Measurements from ENCODE around the gene RRBP1.
A peak's percentile ranks its signal among the peaks of the same experiment; 100 is the strongest.

RRBP1 gene

GRCh38 chr20:17579369-17580039 lies 102.5 kb downstream of the RRBP1 start:
- in situ Hi-C loops (cut with MboI; ENCODE audit: low sequenced_read_pairs), result no loop called here
- Histone ChIP-seq H3K27me3 (ENCODE audit: low read depth) (no peaks in the 10 kb centered on the region), H3K4me1 (peaks cover 37% of the 10 kb centered on the region), H3K9me3 (no peaks in the 10 kb centered on the region), H3K36me3 (replicated peaks) (no peaks in the 10 kb centered on the region), H3K4me3 (no peak overlapping the region)
- no peak for DNase-seq (ENCODE audit: low spot score in 2 of 2)

- Histone ChIP-seq H3K9me3 (no peaks in the 10 kb centered on the region), H3K4me1 (peaks cover 56% of the 10 kb centered on the region), H3K36me3 (replicated peaks) (no peaks in the 10 kb centered on the region), H3K4me3 (no peak overlapping the region), H3K27me3 (ENCODE audit: low read depth) (no peaks in the 10 kb centered on the region)
- no peak for DNase-seq (ENCODE audit: low spot score in 2 of 2)
- in situ Hi-C loops (cut with MboI; ENCODE audit: low sequenced_read_pairs), result no loop called here
Observed at GRCh38 chr20:17576215-17576614, 105.8 kb downstream of the RRBP1 start.

GRCh38 chr20:17573463-17573862 lies 108.6 kb downstream of the RRBP1 start:
- peak in 1 of 2 experiments; percentile 33 for DNase-seq (ENCODE audit: low spot score in 2 of 2)
- H3K27me3 ChIP-seq (ENCODE audit: low read depth), result no peaks in the 10 kb centered on the region
- no peak overlapping the region for H3K4me3 ChIP-seq
- H3K9me3 ChIP-seq, result no peaks in the 10 kb centered on the region
- in situ Hi-C loops (cut with MboI; ENCODE audit: low sequenced_read_pairs), result no loop called here
- H3K36me3 ChIP-seq (replicated peaks), result no peaks in the 10 kb centered on the region; the same call in 1 of the 2 replicates
- H3K4me1 ChIP-seq, result peaks cover 56% of the 10 kb centered on the region

- H3K4me3 ChIP-seq, result peak overlapping the region; percentile 85
- no peaks in the 10 kb centered on the region for H3K27me3 ChIP-seq (ENCODE audit: low read depth)
- in situ Hi-C loops (cut with MboI; ENCODE audit: low sequenced_read_pairs), result no loop called here
- peak in 1 of 2 experiments; percentile 32 for DNase-seq (ENCODE audit: low spot score in 2 of 2)
- no peaks in the 10 kb centered on the region for H3K9me3 ChIP-seq
- H3K4me1 ChIP-seq, result peaks cover 49% of the 10 kb centered on the region
- no peaks in the 10 kb centered on the region; the same call in 1 of the 2 replicates for H3K36me3 ChIP-seq (replicated peaks)
Observed at GRCh38 chr20:17572034-17572638, 109.9 kb downstream of the RRBP1 start.

GRCh38 chr20:17571153-17571527 lies 110.9 kb downstream of the RRBP1 start:
- in situ Hi-C loops (cut with MboI; ENCODE audit: low sequenced_read_pairs), result no loop called here
- H3K9me3 ChIP-seq, result no peaks in the 10 kb centered on the region; the same call in 1 of the 2 replicates
- DNase-seq (ENCODE audit: low spot score in 2 of 2), result no peak
- no peaks in the 10 kb centered on the region for H3K27me3 ChIP-seq (ENCODE audit: low read depth)
- peaks cover 44% of the 10 kb centered on the region for H3K4me1 ChIP-seq
- no peaks in the 10 kb centered on the region; the same call in 1 of the 2 replicates for H3K36me3 ChIP-seq (replicated peaks)
- peak overlapping the region; percentile 85 for H3K4me3 ChIP-seq

GRCh38 chr20:17570347-17571152 lies 111.5 kb downstream of the RRBP1 start:
- peaks cover 39% of the 10 kb centered on the region for H3K4me1 ChIP-seq
- peak; percentile 72 to 73 for DNase-seq (ENCODE audit: low spot score in 2 of 2)
- in situ Hi-C loops (cut with MboI; ENCODE audit: low sequenced_read_pairs), result no loop called here

GRCh38 chr20:17569616-17570346 lies 112.3 kb downstream of the RRBP1 start, which contains the start of gene DSTN:
Gene DSTN, plus strand, starts transcription at chr20:17570075. Its CDS starts 134 bp downstream, at chr20:17570209.
- peaks cover 31% of the 10 kb centered on the region for H3K4me1 ChIP-seq
- DNase-seq (ENCODE audit: low spot score in 2 of 2), result peak; percentile 91 to 95
- in situ Hi-C loops (cut with MboI; ENCODE audit: low sequenced_read_pairs), result no loop called here
- no peaks in the 10 kb centered on the region; the same call in 1 of the 2 replicates for H3K9me3 ChIP-seq
- H3K4me3 ChIP-seq, result peak within 1 kb of the TSS; percentile 85
- no peaks in the 10 kb centered on the region for H3K27me3 ChIP-seq (ENCODE audit: low read depth)
- H3K36me3 ChIP-seq (replicated peaks), result no peaks in the 10 kb centered on the region; the same call in 1 of the 2 replicates

More at GRCh38 chr20:17570347-17571152, 111.5 kb downstream of the RRBP1 start:
- H3K36me3 ChIP-seq (replicated peaks), result no peaks in the 10 kb centered on the region; the same call in 1 of the 2 replicates
- no peaks in the 10 kb centered on the region; the same call in 1 of the 2 replicates for H3K9me3 ChIP-seq
- peak overlapping the region; percentile 85 for H3K4me3 ChIP-seq
- H3K27me3 ChIP-seq (ENCODE audit: low read depth), result no peaks in the 10 kb centered on the region

GRCh38 chr20:17568972-17569521 lies 113.0 kb downstream of the RRBP1 start:
- H3K36me3 ChIP-seq (replicated peaks), result no peaks in the 10 kb centered on the region; the same call in 1 of the 2 replicates
- no peaks in the 10 kb centered on the region for H3K27me3 ChIP-seq (ENCODE audit: low read depth)
- no peaks in the 10 kb centered on the region; the same call in 1 of the 2 replicates for H3K9me3 ChIP-seq
- in situ Hi-C loops (cut with MboI; ENCODE audit: low sequenced_read_pairs), result no loop called here
- peak overlapping the region; percentile 85 for H3K4me3 ChIP-seq
- peak; percentile 72 to 81 for DNase-seq (ENCODE audit: low spot score in 2 of 2)
- H3K4me1 ChIP-seq, result peaks cover 27% of the 10 kb centered on the region

GRCh38 chr20:17568045-17568788 lies 113.8 kb downstream of the RRBP1 start:
- Histone ChIP-seq H3K27me3 (ENCODE audit: low read depth) (no peaks in the 10 kb centered on the region), H3K9me3 (no peaks in the 10 kb centered on the region; the same call in 1 of the 2 replicates), H3K4me3 (peak overlapping the region; percentile 85), H3K36me3 (replicated peaks) (no peaks in the 10 kb centered on the region; the same call in 1 of the 2 replicates), H3K4me1 (peaks cover 19% of the 10 kb centered on the region)
- no peak for DNase-seq (ENCODE audit: low spot score in 2 of 2)
- in situ Hi-C loops (cut with MboI; ENCODE audit: low sequenced_read_pairs), result no loop called here

GRCh38 chr20:17566345-17566744 lies 115.7 kb downstream of the RRBP1 start:
- Histone ChIP-seq H3K27me3 (ENCODE audit: low read depth) (no peaks in the 10 kb centered on the region), H3K9me3 (no peaks in the 10 kb centered on the region; the same call in 1 of the 2 replicates), H3K36me3 (replicated peaks) (no peaks in the 10 kb centered on the region; the same call in 1 of the 2 replicates), H3K4me3 (no peak overlapping the region), H3K4me1 (peaks cover under 1% of the 10 kb centered on the region)
- no peak for DNase-seq (ENCODE audit: low spot score in 2 of 2)
- in situ Hi-C loops (cut with MboI; ENCODE audit: low sequenced_read_pairs), result no loop called here

- Histone ChIP-seq H3K4me1 (no peaks in the 10 kb centered on the region), H3K4me3 (no peak overlapping the region), H3K36me3 (replicated peaks) (no peaks in the 10 kb centered on the region), H3K9me3 (no peaks in the 10 kb centered on the region; the same call in 1 of the 2 replicates), H3K27me3 (ENCODE audit: low read depth) (no peaks in the 10 kb centered on the region)
- in situ Hi-C loops (cut with MboI; ENCODE audit: low sequenced_read_pairs), result no loop called here
- DNase-seq (ENCODE audit: low spot score in 2 of 2), result peak in 1 of 2 experiments; percentile 75
Observed at GRCh38 chr20:17565169-17565845, 116.7 kb downstream of the RRBP1 start.
